ENCODE measurements around the gene DENND10.
"Not testable (repeated sequence)": the region's sequence is repeated elsewhere in the genome, so short reads cannot be mapped to it uniquely, and the experiment has no call there.

The DENND10 gene

DNA sequence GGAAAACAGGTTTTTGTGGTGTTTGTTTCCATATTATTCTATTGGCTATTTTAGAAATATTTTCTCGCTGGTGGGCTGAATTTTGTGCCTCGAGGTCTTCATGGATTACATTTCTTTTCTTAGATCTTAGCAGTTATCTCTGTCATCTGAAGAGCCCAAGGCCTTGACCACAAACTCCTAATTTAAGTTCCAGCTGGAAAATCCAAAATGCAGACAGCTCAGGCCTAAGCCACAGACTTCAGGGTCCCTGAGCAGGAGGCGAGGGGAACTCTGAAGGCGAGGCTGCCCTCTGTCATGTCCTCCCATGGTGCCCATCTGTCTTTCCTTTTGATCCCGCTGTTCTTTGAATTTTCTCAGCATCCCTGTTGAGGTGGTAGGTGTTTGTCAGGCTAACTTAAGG, 14.3 kb downstream of the DENND10 start:
- peaks cover 64% of the 10 kb centered on the region for H3K36me3 ChIP-seq (ENCODE audit: control insufficient read depth, low read depth, low read length)
- H3K9ac ChIP-seq (ENCODE audit: low read length), result no peak overlapping the region
- no peaks in the 10 kb centered on the region for H3K27me3 ChIP-seq (ENCODE audit: control insufficient read depth, insufficient read depth, low read length)
- H3K4me3 ChIP-seq (ENCODE audit: low read length), result no peak overlapping the region
- H3K27ac ChIP-seq (ENCODE audit: low read length), result no peak overlapping the region
- H3K4me1 ChIP-seq (ENCODE audit: control insufficient read depth, low read depth, low read length), result no peaks in the 10 kb centered on the region
- H3K9me3 ChIP-seq (ENCODE audit: control insufficient read depth, low read depth, low read length), result no peaks in the 10 kb centered on the region

DNA sequence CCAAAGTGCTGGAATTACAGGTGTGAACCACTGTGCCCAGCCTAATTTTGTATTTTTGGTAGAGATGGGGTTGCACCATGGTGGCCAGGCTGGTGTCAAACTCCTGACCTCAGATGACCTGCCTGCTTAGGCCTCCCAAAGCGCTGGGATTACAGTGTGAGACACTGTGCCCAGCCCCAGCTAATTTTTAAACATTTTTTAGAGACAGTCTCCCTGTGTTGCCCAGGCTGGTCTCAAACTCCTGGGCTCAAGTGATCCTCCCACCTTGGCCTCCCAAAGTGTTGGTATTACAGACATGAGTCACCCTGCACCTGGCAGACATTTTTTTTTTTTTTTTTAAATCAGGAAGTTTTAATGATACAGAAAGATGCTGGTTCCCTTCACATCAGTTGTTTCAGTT, 15.5 kb downstream of the DENND10 start:
- Histone ChIP-seq H3K27ac (ENCODE audit: low read length) (no peak overlapping the region), H3K36me3 (ENCODE audit: control insufficient read depth, low read depth, low read length) (peaks cover 60% of the 10 kb centered on the region), H3K9ac (ENCODE audit: low read length) (no peak overlapping the region)

GRCh38 chr10:119120413-119120867, 16.5 kb downstream of the DENND10 start:
- Histone ChIP-seq H3K27me3 (ENCODE audit: control insufficient read depth, insufficient read depth, low read length) (no peaks in the 10 kb centered on the region), H3K27ac (ENCODE audit: low read length) (no peak overlapping the region), H3K36me3 (ENCODE audit: control insufficient read depth, low read depth, low read length) (peaks cover 57% of the 10 kb centered on the region), H3K4me1 (ENCODE audit: control insufficient read depth, low read depth, low read length) (no peaks in the 10 kb centered on the region), H3K9ac (ENCODE audit: low read length) (no peak overlapping the region), H3K9me3 (ENCODE audit: control insufficient read depth, low read depth, low read length) (no peaks in the 10 kb centered on the region), H3K4me3 (ENCODE audit: low read length) (no peak overlapping the region)

More for the DNA sequence above, 15.5 kb downstream of the DENND10 start:
- Histone ChIP-seq H3K27me3 (ENCODE audit: control insufficient read depth, insufficient read depth, low read length) (no peaks in the 10 kb centered on the region), H3K9me3 (ENCODE audit: control insufficient read depth, low read depth, low read length) (no peaks in the 10 kb centered on the region), H3K4me1 (ENCODE audit: control insufficient read depth, low read depth, low read length) (no peaks in the 10 kb centered on the region), H3K4me3 (ENCODE audit: low read length) (no peak overlapping the region)

DNA sequence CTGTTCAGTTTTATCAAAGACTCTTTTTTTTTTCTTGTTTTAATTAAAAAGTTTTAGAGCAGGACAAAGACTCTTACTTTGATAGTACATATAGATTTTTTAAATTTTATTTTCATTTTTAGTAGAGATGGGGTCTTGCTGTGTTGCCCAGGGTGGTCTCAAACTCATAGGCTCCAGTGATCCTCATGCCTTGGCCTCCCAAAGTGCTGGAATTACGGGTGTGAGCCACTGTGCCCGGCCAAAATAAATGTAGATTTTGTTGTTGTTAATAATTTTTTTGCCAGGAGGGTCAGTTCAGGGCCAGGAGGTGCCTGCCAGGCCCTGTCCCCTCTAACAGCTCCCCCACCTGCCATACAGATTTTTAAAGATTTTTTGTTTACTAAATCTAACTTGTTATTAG, 17.0 kb downstream of the DENND10 start:
- H3K27me3 ChIP-seq (ENCODE audit: control insufficient read depth, insufficient read depth, low read length), result no peaks in the 10 kb centered on the region
- H3K4me1 ChIP-seq (ENCODE audit: control insufficient read depth, low read depth, low read length), result no peaks in the 10 kb centered on the region
- H3K27ac ChIP-seq (ENCODE audit: low read length), result no peak overlapping the region
- H3K9ac ChIP-seq (ENCODE audit: low read length), result no peak overlapping the region
- H3K4me3 ChIP-seq (ENCODE audit: low read length), result no peak overlapping the region
- peaks cover 59% of the 10 kb centered on the region for H3K36me3 ChIP-seq (ENCODE audit: control insufficient read depth, low read depth, low read length)
- H3K9me3 ChIP-seq (ENCODE audit: control insufficient read depth, low read depth, low read length), result no peaks in the 10 kb centered on the region

DNA sequence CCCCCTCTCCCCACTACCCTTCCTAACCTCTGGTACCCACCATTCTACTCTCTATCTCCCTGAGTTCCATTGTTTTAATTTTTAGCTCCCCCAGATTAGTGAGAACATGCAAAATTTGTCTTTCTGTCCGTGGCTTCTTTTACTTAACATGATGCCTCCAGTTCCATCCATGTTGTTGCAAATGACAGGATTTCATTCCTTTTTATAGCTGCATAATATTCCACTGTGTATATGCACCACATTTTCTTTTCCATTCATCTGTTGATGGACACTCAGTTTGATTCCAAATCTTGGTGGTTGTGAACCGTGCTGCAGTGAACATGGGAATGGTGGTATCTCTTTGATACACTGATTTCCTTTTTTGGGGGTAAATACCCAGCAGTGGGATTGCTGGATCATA, 22.0 kb downstream of the DENND10 start:
- Histone ChIP-seq H3K4me1 (ENCODE audit: control insufficient read depth, low read depth, low read length) (no peaks in the 10 kb centered on the region), H3K9ac (ENCODE audit: low read length) (no peak overlapping the region), H3K27me3 (ENCODE audit: control insufficient read depth, insufficient read depth, low read length) (no peaks in the 10 kb centered on the region), H3K4me3 (ENCODE audit: low read length) (no peak overlapping the region), H3K27ac (ENCODE audit: low read length) (no peak overlapping the region), H3K36me3 (ENCODE audit: control insufficient read depth, low read depth, low read length) (peaks cover 54% of the 10 kb centered on the region), H3K9me3 (ENCODE audit: control insufficient read depth, low read depth, low read length) (no peaks in the 10 kb centered on the region)

- no peaks in the 10 kb centered on the region for H3K9me3 ChIP-seq (ENCODE audit: control insufficient read depth, low read depth, low read length)
- H3K9ac ChIP-seq (ENCODE audit: low read length), result no peak overlapping the region
- H3K27ac ChIP-seq (ENCODE audit: low read length), result no peak overlapping the region
- no peaks in the 10 kb centered on the region for H3K4me1 ChIP-seq (ENCODE audit: control insufficient read depth, low read depth, low read length)
- no peak overlapping the region for H3K4me3 ChIP-seq (ENCODE audit: low read length)
- peaks cover 62% of the 10 kb centered on the region for H3K36me3 ChIP-seq (ENCODE audit: control insufficient read depth, low read depth, low read length)
- no peaks in the 10 kb centered on the region for H3K27me3 ChIP-seq (ENCODE audit: control insufficient read depth, insufficient read depth, low read length)
Measured at GRCh38 chr10:119129721-119130120, 25.8 kb downstream of the DENND10 start.

GRCh38 chr10:119131512-119132240, 27.8 kb downstream of the DENND10 start:
- Histone ChIP-seq H3K4me3 (ENCODE audit: low read length) (no peak overlapping the region), H3K9me3 (ENCODE audit: control insufficient read depth, low read depth, low read length) (no peaks in the 10 kb centered on the region), H3K4me1 (ENCODE audit: control insufficient read depth, low read depth, low read length) (no peaks in the 10 kb centered on the region), H3K9ac (ENCODE audit: low read length) (no peak overlapping the region), H3K36me3 (ENCODE audit: control insufficient read depth, low read depth, low read length) (peaks cover 59% of the 10 kb centered on the region), H3K27ac (ENCODE audit: low read length) (no peak overlapping the region), H3K27me3 (ENCODE audit: control insufficient read depth, insufficient read depth, low read length) (no peaks in the 10 kb centered on the region)

GRCh38 chr10:119132521-119133345, 28.8 kb downstream of the DENND10 start:
- H3K9me3 ChIP-seq (ENCODE audit: control insufficient read depth, low read depth, low read length), result no peaks in the 10 kb centered on the region
- H3K4me3 ChIP-seq (ENCODE audit: low read length), result no peak overlapping the region
- H3K9ac ChIP-seq (ENCODE audit: low read length), result no peak overlapping the region
- H3K36me3 ChIP-seq (ENCODE audit: control insufficient read depth, low read depth, low read length), result peaks cover 59% of the 10 kb centered on the region
- H3K27me3 ChIP-seq (ENCODE audit: control insufficient read depth, insufficient read depth, low read length), result no peaks in the 10 kb centered on the region
- H3K4me1 ChIP-seq (ENCODE audit: control insufficient read depth, low read depth, low read length), result no peaks in the 10 kb centered on the region
- H3K27ac ChIP-seq (ENCODE audit: low read length), result no peak overlapping the region

DNA sequence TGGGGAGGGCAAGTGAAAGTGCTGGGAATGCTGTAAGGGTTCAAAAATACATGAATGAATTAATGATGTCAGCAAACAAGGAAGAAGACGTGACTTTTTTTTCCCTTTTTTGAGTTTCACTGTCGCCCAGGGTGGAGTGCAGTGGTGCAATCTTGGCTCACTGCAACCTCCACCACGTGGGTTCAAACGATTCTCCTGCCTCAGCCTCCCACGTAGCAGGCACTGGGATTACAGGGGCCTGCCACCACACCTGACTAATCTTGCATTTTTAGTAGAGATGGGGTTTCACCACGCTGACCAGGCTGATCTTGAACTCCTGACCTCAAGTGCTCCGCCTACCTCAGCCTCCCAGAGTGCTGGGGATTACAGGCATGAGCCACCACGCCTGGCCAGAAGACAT, 30.0 kb downstream of the DENND10 start:
- Histone ChIP-seq H3K4me3 (ENCODE audit: low read length) (no peak overlapping the region), H3K4me1 (ENCODE audit: control insufficient read depth, low read depth, low read length) (no peaks in the 10 kb centered on the region), H3K9ac (ENCODE audit: low read length) (no peak overlapping the region), H3K27me3 (ENCODE audit: control insufficient read depth, insufficient read depth, low read length) (no peaks in the 10 kb centered on the region), H3K36me3 (ENCODE audit: control insufficient read depth, low read depth, low read length) (peaks cover 57% of the 10 kb centered on the region), H3K9me3 (ENCODE audit: control insufficient read depth, low read depth, low read length) (no peaks in the 10 kb centered on the region), H3K27ac (ENCODE audit: low read length) (no peak overlapping the region)

- Histone ChIP-seq H3K9ac (ENCODE audit: low read length) (no peak overlapping the region), H3K27ac (ENCODE audit: low read length) (no peak overlapping the region), H3K9me3 (ENCODE audit: control insufficient read depth, low read depth, low read length) (no peaks in the 10 kb centered on the region), H3K36me3 (ENCODE audit: control insufficient read depth, low read depth, low read length) (peaks cover 42% of the 10 kb centered on the region), H3K4me1 (ENCODE audit: control insufficient read depth, low read depth, low read length) (no peaks in the 10 kb centered on the region), H3K27me3 (ENCODE audit: control insufficient read depth, insufficient read depth, low read length) (no peaks in the 10 kb centered on the region), H3K4me3 (ENCODE audit: low read length) (no peak overlapping the region)
Measured at GRCh38 chr10:119135513-119135881, 31.6 kb downstream of the DENND10 start.

- Histone ChIP-seq H3K9ac (ENCODE audit: low read length) (no peak overlapping the region), H3K4me3 (ENCODE audit: low read length) (no peak overlapping the region), H3K27me3 (ENCODE audit: control insufficient read depth, insufficient read depth, low read length) (no peaks in the 10 kb centered on the region), H3K27ac (ENCODE audit: low read length) (no peak overlapping the region), H3K9me3 (ENCODE audit: control insufficient read depth, low read depth, low read length) (no peaks in the 10 kb centered on the region), H3K36me3 (ENCODE audit: control insufficient read depth, low read depth, low read length) (peaks cover 37% of the 10 kb centered on the region), H3K4me1 (ENCODE audit: control insufficient read depth, low read depth, low read length) (no peaks in the 10 kb centered on the region)
Measured at GRCh38 chr10:119136084-119136483, 32.2 kb downstream of the DENND10 start.

DNA sequence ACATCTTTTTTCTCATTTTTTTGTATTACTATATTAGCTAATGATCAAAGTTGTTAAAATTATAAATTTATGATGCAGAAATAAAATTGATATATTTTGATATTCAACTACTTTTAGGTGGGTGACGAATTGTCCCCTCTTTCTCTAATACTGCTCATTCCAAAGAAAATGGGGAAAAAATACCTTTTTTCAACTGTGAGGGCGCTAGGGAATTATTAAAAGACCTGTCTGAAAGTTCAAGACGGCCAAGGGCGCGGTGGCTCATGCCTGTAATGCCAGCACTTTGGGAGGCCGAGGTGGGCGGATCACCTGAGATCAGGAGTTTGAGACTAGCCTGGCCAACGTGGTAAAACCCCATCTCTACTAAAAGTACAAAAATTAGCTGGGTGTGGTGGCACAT, 34.0 kb downstream of the DENND10 start:
- H3K27ac ChIP-seq (ENCODE audit: low read length); H3K4me3 ChIP-seq (ENCODE audit: low read length); H3K9me3 ChIP-seq (ENCODE audit: control insufficient read depth, low read depth, low read length); H3K27me3 ChIP-seq (ENCODE audit: control insufficient read depth, insufficient read depth, low read length); H3K9ac ChIP-seq (ENCODE audit: low read length); H3K4me1 ChIP-seq (ENCODE audit: control insufficient read depth, low read depth, low read length): not testable (repeated sequence)
- H3K36me3 ChIP-seq (ENCODE audit: control insufficient read depth, low read depth, low read length), result peaks cover 21% of the 10 kb centered on the region

Measured in iPS-18a (cell line).